ENCODE measurements around the gene ATP13A2. TPM values are rescaled to one million over a fixed set of nuclear protein-coding genes. Genes with fewer than 3 reads are reported as not detected.

The ATP13A2 gene
- total and polyA plus RNA-seq, 2 donors (not counting 1 experiment from before 2014, with no cell fraction given): 41.6 to 51.8 TPM

- Histone ChIP-seq H2AFZ (ENCODE audit: insufficient read depth, low read depth, low read length, poor library complexity, severe bottlenecking) (no peak overlapping the region), H3K79me2 (ENCODE audit: control insufficient read depth, insufficient read depth, low read length) (no peaks in the 10 kb centered on the region), H3K9me3 (ENCODE audit: control extremely low read depth in 1 of 3, control insufficient read depth in 2 of 3, insufficient read depth in 1 of 3, low read length in 2 of 3) (no peaks in the 10 kb centered on the region), H3K27ac (ENCODE audit: low read length in 2 of 2) (no peak overlapping the region), H3K4me1 (ENCODE audit: control insufficient read depth in 2 of 2, insufficient read depth in 2 of 2, low read length in 2 of 2) (no peaks in the 10 kb centered on the region), H3K36me3 (replicated peaks in 1 of 2; ENCODE audit: control extremely low read depth in 1 of 2, control insufficient read depth in 1 of 2, extremely low read depth in 1 of 2, insufficient read depth in 2 of 2, low read length in 1 of 2) (peaks cover 3 to 30% of the 10 kb centered on the region in 2 experiments), H3K9ac (ENCODE audit: low read length) (no peak overlapping the region), H3K4me2 (replicated peaks; ENCODE audit: low read depth, low read length, poor library complexity, severe bottlenecking) (no peak overlapping the region), H3K27me3 (replicated peaks in 1 of 4; ENCODE audit: control extremely low read depth in 1 of 4, control insufficient read depth in 3 of 4, insufficient read depth in 4 of 4, low read length in 3 of 4) (no peaks in the 10 kb centered on the region), H4K20me1 (ENCODE audit: control insufficient read depth, insufficient read depth, low read length, poor library complexity, severe bottlenecking) (no peaks in the 10 kb centered on the region), H3K4me3 (ENCODE audit: control extremely low read depth in 1 of 5, extremely low read depth in 1 of 5, insufficient read depth in 1 of 5, low read depth in 2 of 5, low read length in 4 of 5) (no peak overlapping the region)
- no peak overlapping the region for H3K4me3 Mint-ChIP-seq
- no peak for TF ChIP-seq CTCF (IDR thresholded peaks at IDR 0.05)
- TF ChIP-seq EZH2 (IDR thresholded peaks at IDR 0.05; ENCODE audit: borderline replicate concordance, insufficient read depth, low read depth, low read length, poor library complexity, severe bottlenecking): no peak
- WGBS (ENCODE audit: insufficient coverage): 97% methylated on average over 13 of the region's 15 CpGs
- H3K27me3 Mint-ChIP-seq: no peaks in the 10 kb centered on the region
- H3K4me1 Mint-ChIP-seq: no peaks in the 10 kb centered on the region
- ATAC-seq (ENCODE audit: low read depth) (no peak), DNase-seq (no peak)
- no peaks in the 10 kb centered on the region for H3K9me3 Mint-ChIP-seq (ENCODE audit: insufficient read depth)
- ChIA-PET CTCF (no interaction called here), POLR2A (no interaction called here)
- H3K27ac Mint-ChIP-seq: no peak overlapping the region
- intact Hi-C loops (cut with micrococcal nuclease): no loop called here
Observed at GRCh38 chr1:16993521-16994038, 18.1 kb downstream of the ATP13A2 start.

- H3K9me3 Mint-ChIP-seq (ENCODE audit: insufficient read depth): no peaks in the 10 kb centered on the region
- WGBS (ENCODE audit: insufficient coverage): 100% methylated on average over 3 of the region's 9 CpGs
- Histone ChIP-seq H3K27me3 (replicated peaks in 1 of 4; ENCODE audit: control extremely low read depth in 1 of 4, control insufficient read depth in 3 of 4, insufficient read depth in 4 of 4, low read length in 3 of 4) (no peaks in the 10 kb centered on the region), H2AFZ (ENCODE audit: insufficient read depth, low read depth, low read length, poor library complexity, severe bottlenecking) (no peak overlapping the region), H3K4me2 (replicated peaks; ENCODE audit: low read depth, low read length, poor library complexity, severe bottlenecking) (no peak overlapping the region), H3K36me3 (replicated peaks in 1 of 2; ENCODE audit: control extremely low read depth in 1 of 2, control insufficient read depth in 1 of 2, extremely low read depth in 1 of 2, insufficient read depth in 2 of 2, low read length in 1 of 2) (peaks cover 2 to 30% of the 10 kb centered on the region in 2 experiments), H3K79me2 (ENCODE audit: control insufficient read depth, insufficient read depth, low read length) (no peaks in the 10 kb centered on the region), H3K4me1 (ENCODE audit: control insufficient read depth in 2 of 2, insufficient read depth in 2 of 2, low read length in 2 of 2) (no peaks in the 10 kb centered on the region), H3K4me3 (ENCODE audit: control extremely low read depth in 1 of 5, extremely low read depth in 1 of 5, insufficient read depth in 1 of 5, low read depth in 2 of 5, low read length in 4 of 5) (no peak overlapping the region), H4K20me1 (ENCODE audit: control insufficient read depth, insufficient read depth, low read length, poor library complexity, severe bottlenecking) (no peaks in the 10 kb centered on the region), H3K27ac (ENCODE audit: low read length in 2 of 2) (no peak overlapping the region), H3K9ac (ENCODE audit: low read length) (no peak overlapping the region), H3K9me3 (ENCODE audit: control extremely low read depth in 1 of 3, control insufficient read depth in 2 of 3, insufficient read depth in 1 of 3, low read length in 2 of 3) (no peaks in the 10 kb centered on the region)
- no peak for TF ChIP-seq EZH2 (IDR thresholded peaks at IDR 0.05; ENCODE audit: borderline replicate concordance, insufficient read depth, low read depth, low read length, poor library complexity, severe bottlenecking)
- TF ChIP-seq CTCF (IDR thresholded peaks at IDR 0.05): no peak
- no peak overlapping the region for H3K4me3 Mint-ChIP-seq
- H3K27ac Mint-ChIP-seq: no peak overlapping the region
- CTCF ChIA-PET: no interaction called here
- H3K27me3 Mint-ChIP-seq: no peaks in the 10 kb centered on the region
- no peaks in the 10 kb centered on the region for H3K4me1 Mint-ChIP-seq
- intact Hi-C loops (cut with micrococcal nuclease): no loop called here
- DNase-seq (no peak), ATAC-seq (ENCODE audit: low read depth) (no peak)
- POLR2A ChIA-PET: no interaction called here
Observed at GRCh38 chr1:16992675-16993074, 19.1 kb downstream of the ATP13A2 start.

All from B cell (primary cell).